HepG2 (cell line): ENCODE results near the gene ACSS1. TPM values are rescaled to one million over a fixed set of nuclear protein-coding genes. Genes with fewer than 3 reads are reported as not detected.

Source experiments
- FOXM1 ChIP-seq: sonication (generic); formaldehyde crosslinking; IDR thresholded peaks from 2 replicates; pipeline ENCODE4 v1.5.0; 2020; ENCODE audit warnings: missing genetic modification reagents
- MBNL3 ChIP-seq: fragments of 250-450 bp; sonication (Bioruptor Pico); conservative IDR thresholded peaks from 2 replicates; pipeline ENCODE4 v1.8.0; 2022; ENCODE audit warnings: mild to moderate bottlenecking, inconsistent platforms
- MYNN ChIP-seq: sonication (generic); formaldehyde crosslinking; IDR thresholded peaks from 2 replicates; pipeline ENCODE4 v1.4.0; 2020; ENCODE audit warnings: mild to moderate bottlenecking, low read depth, missing genetic modification reagents
- NR2F2 ChIP-seq: IDR thresholded peaks from 2 replicates; pipeline ENCODE4 v1.6.1; 2012; ENCODE audit warnings: low read depth, inconsistent platforms, borderline replicate concordance
- NR3C1 ChIP-seq: sonication (generic); formaldehyde crosslinking; IDR thresholded peaks from 2 replicates; pipeline ENCODE4 v1.4.0; 2020; ENCODE audit warnings: missing genetic modification reagents
- RFX1 ChIP-seq: fragments of 450-650 bp; IDR thresholded peaks from 2 replicates; pipeline ENCODE4 v1.6.1; 2017
- ZFP90 ChIP-seq: sonication (generic); formaldehyde crosslinking; IDR thresholded peaks from 2 replicates; pipeline ENCODE4 v1.8.0; 2022; ENCODE audit warnings: missing genetic modification reagents, mild to moderate bottlenecking, inconsistent platforms, borderline replicate concordance
- ZNF264 ChIP-seq: sonication (generic); formaldehyde crosslinking; IDR thresholded peaks from 2 replicates; pipeline ENCODE4 v1.4.0; 2020; ENCODE audit warnings: missing genetic modification reagents
- ZNF501 ChIP-seq: sonication (generic); formaldehyde crosslinking; IDR thresholded peaks from 2 replicates; pipeline ENCODE4 v1.5.1; 2020; ENCODE audit warnings: mild to moderate bottlenecking, moderate library complexity, missing genetic modification reagents
- ZNF557 ChIP-seq: sonication (generic); formaldehyde crosslinking; IDR thresholded peaks from 2 replicates; pipeline ENCODE4 v1.4.0; 2020; ENCODE audit warnings: missing genetic modification reagents
- ZNF678 ChIP-seq: sonication (generic); formaldehyde crosslinking; IDR thresholded peaks from 2 replicates; pipeline ENCODE4 v1.4.0; 2020; ENCODE audit warnings: mild to moderate bottlenecking, missing genetic modification reagents
- ZNF841 ChIP-seq: sonication (generic); formaldehyde crosslinking; IDR thresholded peaks from 2 replicates; pipeline ENCODE4 v1.8.1; 2023; ENCODE audit warnings: missing genetic modification reagents, borderline replicate concordance
- polyA plus RNA-seq, 8 experiments: library from polyadenylated mRNA; depleted of rRNA in 3 of 8; stranded (reverse) in 7 of 8; unstranded in 1 of 8; fragments of >200 nt; fragmentation: Illumina TruSeq in 4 of 8; extraction: Trizol in 4 of 8; gene quantifications; 2 replicates each; pipeline versions ENCODE4 v1.2.1 to v1.2.3, GENCODE V29; 2011 to 2016; ENCODE audit warnings: low read depth in 4 of 8, missing spikeins in 1 of 8, mixed read lengths in 1 of 8; ENCODE audit not compliant: insufficient read depth in 1 of 8
- total RNA-seq, 5 experiments: library from RNA; depleted of rRNA; stranded (reverse); fragments of >200 nt; fragmentation: Illumina TruSeq; extraction: Trizol; gene quantifications; 2 replicates each; pipeline ENCODE4 v1.2.3, GENCODE V29; 2016; ENCODE audit warnings: low read depth in 1 of 5
- TF ChIP-seq, protein P1 (sequence below): sonication (generic); formaldehyde crosslinking; conservative IDR thresholded peaks from 2 replicates; pipeline ENCODE4 v1.4.0; 2020; ENCODE audit warnings: missing genetic modification reagents
- TF ChIP-seq, protein P2 (sequence below): sonication (generic); formaldehyde crosslinking; IDR thresholded peaks from 2 replicates; pipeline ENCODE4 v1.4.0; 2020; ENCODE audit warnings: mild to moderate bottlenecking, missing genetic modification reagents
- TF ChIP-seq, protein P3 (sequence below): sonication (generic); formaldehyde crosslinking; IDR thresholded peaks from 2 replicates; pipeline ENCODE4 v1.5.1; 2020; ENCODE audit warnings: mild to moderate bottlenecking, missing genetic modification reagents, moderate library complexity
- TF ChIP-seq, protein P4 (sequence below): IDR thresholded peaks from 2 replicates; pipeline ENCODE4 v1.6.1; 2016; ENCODE audit warnings: mild to moderate bottlenecking, missing biosample characterization, missing genetic modification reagents
- TF ChIP-seq, protein P5 (sequence below): sonication (generic); formaldehyde crosslinking; IDR thresholded peaks from 2 replicates; pipeline ENCODE4 v1.4.0; 2020; ENCODE audit warnings: missing genetic modification reagents

The ACSS1 gene
- total and polyA plus RNA-seq, 2 of the 13 experiments (the other 11 are each of a cell fraction or from before 2014, with no cell fraction given) = 15.2 to 41.6 TPM

DNA sequence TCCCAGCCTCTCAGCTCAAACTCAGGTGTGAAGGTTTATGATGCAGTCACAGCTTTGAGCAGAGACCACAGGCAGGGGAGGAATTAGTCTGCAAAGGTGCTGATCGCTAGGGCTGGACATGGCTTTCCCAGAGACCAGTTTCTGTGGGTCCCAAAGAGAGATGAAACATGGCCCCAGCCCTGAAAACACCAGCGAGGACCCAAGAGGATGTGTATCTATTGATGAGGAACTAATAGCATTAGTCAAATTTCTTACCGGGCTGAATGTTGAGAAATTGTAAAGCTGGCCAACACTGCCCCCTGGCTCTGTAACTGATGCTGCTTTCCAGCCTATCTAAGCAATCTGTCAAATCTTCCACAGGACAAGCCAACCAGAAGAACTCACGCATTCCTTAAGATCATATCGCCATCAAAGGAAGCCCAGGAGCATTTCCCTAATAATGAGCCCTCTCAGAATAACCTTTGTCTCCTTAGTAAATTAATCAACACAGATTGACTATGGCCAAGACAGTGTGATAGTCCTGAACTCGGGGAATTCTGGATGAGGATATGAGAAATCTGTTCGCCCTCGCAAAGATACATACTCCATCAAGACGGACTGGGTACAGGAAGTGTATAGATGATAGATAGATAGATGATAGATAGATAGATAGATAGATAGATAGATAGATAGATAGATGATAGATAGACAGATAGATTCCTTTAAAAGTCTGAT lies 7.8 kb upstream of the ACSS1 start (continued):
- no peak for TF ChIP-seq ZFP90
- TF ChIP-seq, protein P1, sequence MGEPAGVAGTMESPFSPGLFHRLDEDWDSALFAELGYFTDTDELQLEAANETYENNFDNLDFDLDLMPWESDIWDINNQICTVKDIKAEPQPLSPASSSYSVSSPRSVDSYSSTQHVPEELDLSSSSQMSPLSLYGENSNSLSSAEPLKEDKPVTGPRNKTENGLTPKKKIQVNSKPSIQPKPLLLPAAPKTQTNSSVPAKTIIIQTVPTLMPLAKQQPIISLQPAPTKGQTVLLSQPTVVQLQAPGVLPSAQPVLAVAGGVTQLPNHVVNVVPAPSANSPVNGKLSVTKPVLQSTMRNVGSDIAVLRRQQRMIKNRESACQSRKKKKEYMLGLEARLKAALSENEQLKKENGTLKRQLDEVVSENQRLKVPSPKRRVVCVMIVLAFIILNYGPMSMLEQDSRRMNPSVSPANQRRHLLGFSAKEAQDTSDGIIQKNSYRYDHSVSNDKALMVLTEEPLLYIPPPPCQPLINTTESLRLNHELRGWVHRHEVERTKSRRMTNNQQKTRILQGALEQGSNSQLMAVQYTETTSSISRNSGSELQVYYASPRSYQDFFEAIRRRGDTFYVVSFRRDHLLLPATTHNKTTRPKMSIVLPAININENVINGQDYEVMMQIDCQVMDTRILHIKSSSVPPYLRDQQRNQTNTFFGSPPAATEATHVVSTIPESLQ (CRISPR knock-in tag) = no peak; the same call in 1 of the 2 replicates
- TF ChIP-seq RFX1 = no peak
- TF ChIP-seq NR2F2 = no peak
- TF ChIP-seq, protein P2, sequence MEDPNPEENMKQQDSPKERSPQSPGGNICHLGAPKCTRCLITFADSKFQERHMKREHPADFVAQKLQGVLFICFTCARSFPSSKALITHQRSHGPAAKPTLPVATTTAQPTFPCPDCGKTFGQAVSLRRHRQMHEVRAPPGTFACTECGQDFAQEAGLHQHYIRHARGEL (CRISPR knock-in tag) = no peak
- TF ChIP-seq, protein P3, sequence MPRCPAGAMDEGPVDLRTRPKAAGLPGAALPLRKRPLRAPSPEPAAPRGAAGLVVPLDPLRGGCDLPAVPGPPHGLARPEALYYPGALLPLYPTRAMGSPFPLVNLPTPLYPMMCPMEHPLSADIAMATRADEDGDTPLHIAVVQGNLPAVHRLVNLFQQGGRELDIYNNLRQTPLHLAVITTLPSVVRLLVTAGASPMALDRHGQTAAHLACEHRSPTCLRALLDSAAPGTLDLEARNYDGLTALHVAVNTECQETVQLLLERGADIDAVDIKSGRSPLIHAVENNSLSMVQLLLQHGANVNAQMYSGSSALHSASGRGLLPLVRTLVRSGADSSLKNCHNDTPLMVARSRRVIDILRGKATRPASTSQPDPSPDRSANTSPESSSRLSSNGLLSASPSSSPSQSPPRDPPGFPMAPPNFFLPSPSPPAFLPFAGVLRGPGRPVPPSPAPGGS (CRISPR knock-in tag) = no peak
- no peak for TF ChIP-seq NR3C1 (CRISPR knock-in tag)
- no peak for TF ChIP-seq FOXM1 (CRISPR knock-in tag)
- no peak for TF ChIP-seq ZNF557 (CRISPR knock-in tag)
- TF ChIP-seq, protein P4, sequence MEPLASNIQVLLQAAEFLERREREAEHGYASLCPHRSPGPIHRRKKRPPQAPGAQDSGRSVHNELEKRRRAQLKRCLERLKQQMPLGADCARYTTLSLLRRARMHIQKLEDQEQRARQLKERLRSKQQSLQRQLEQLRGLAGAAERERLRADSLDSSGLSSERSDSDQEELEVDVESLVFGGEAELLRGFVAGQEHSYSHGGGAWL (CRISPR knock-in tag) = no peak
- TF ChIP-seq ZNF841 = no peak
- TF ChIP-seq, protein P5, sequence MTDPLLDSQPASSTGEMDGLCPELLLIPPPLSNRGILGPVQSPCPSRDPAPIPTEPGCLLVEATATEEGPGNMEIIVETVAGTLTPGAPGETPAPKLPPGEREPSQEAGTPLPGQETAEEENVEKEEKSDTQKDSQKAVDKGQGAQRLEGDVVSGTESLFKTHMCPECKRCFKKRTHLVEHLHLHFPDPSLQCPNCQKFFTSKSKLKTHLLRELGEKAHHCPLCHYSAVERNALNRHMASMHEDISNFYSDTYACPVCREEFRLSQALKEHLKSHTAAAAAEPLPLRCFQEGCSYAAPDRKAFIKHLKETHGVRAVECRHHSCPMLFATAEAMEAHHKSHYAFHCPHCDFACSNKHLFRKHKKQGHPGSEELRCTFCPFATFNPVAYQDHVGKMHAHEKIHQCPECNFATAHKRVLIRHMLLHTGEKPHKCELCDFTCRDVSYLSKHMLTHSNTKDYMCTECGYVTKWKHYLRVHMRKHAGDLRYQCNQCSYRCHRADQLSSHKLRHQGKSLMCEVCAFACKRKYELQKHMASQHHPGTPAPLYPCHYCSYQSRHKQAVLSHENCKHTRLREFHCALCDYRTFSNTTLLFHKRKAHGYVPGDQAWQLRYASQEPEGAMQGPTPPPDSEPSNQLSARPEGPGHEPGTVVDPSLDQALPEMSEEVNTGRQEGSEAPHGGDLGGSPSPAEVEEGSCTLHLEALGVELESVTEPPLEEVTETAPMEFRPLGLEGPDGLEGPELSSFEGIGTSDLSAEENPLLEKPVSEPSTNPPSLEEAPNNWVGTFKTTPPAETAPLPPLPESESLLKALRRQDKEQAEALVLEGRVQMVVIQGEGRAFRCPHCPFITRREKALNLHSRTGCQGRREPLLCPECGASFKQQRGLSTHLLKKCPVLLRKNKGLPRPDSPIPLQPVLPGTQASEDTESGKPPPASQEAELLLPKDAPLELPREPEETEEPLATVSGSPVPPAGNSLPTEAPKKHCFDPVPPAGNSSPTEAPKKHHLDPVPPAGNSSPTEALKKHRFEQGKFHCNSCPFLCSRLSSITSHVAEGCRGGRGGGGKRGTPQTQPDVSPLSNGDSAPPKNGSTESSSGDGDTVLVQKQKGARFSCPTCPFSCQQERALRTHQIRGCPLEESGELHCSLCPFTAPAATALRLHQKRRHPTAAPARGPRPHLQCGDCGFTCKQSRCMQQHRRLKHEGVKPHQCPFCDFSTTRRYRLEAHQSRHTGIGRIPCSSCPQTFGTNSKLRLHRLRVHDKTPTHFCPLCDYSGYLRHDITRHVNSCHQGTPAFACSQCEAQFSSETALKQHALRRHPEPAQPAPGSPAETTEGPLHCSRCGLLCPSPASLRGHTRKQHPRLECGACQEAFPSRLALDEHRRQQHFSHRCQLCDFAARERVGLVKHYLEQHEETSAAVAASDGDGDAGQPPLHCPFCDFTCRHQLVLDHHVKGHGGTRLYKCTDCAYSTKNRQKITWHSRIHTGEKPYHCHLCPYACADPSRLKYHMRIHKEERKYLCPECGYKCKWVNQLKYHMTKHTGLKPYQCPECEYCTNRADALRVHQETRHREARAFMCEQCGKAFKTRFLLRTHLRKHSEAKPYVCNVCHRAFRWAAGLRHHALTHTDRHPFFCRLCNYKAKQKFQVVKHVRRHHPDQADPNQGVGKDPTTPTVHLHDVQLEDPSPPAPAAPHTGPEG = no peak
- TF ChIP-seq ZNF501 (CRISPR knock-in tag) = peak; percentile 70; the same call in 1 of the 2 replicates
- no peak for TF ChIP-seq MYNN (CRISPR knock-in tag)
- no peak for TF ChIP-seq MBNL3 (CRISPR knock-in tag)
- no peak for TF ChIP-seq ZNF678
- no peak for TF ChIP-seq ZNF264 (CRISPR knock-in tag)
